Testis (tissue), 3 donors: ENCODE measurements around the gene TAF7. TPM values are rescaled to one million over a fixed set of nuclear protein-coding genes. Genes with fewer than 3 reads are reported as not detected.
A peak's percentile ranks its signal among the peaks of the same experiment; 100 is the strongest.
"Not testable (repeated sequence)": the region's sequence is repeated elsewhere in the genome, so short reads cannot be mapped to it uniquely, and the experiment has no call there.

Source experiments
- DNase-seq: peaks from one replicate; pipeline ENCODE4 v3.0.0-alpha.2; 2019
- H3K27ac ChIP-seq, 2 donors: fragments of 200-600 bp; sonication (generic); one replicate each; pipeline ENCODE4 v1.5.1; 2019
- H3K27me3 ChIP-seq: fragments of 200-600 bp; sonication (generic); one replicate; pipeline ENCODE4 v1.5.1; 2019
- H3K36me3 ChIP-seq: fragments of 200-600 bp; sonication (generic); one replicate; pipeline ENCODE4 v1.5.1; 2017; ENCODE audit warnings: low read depth; ENCODE audit errors: missing control alignments
- H3K4me1 ChIP-seq: fragments of 200-600 bp; sonication (generic); one replicate; pipeline ENCODE4 v1.5.1; 2019
- H3K4me3 ChIP-seq, 2 donors: fragments of 200-600 bp; sonication (generic); one replicate each; pipeline ENCODE4 v1.5.1; 2017 to 2019
- H3K9me3 ChIP-seq: fragments of 200-600 bp; sonication (generic); one replicate; pipeline ENCODE4 v1.5.1; 2017
- CTCF ChIP-seq, 3 experiments: fragments of 450-650 bp in 2 of 3; fragments of 200-600 bp in 1 of 3; sonication (generic) in 1 of 3; IDR thresholded peaks; one replicate each; pipeline ENCODE4 v1.5.1; 2016 to 2019; ENCODE audit warnings: antibody characterized with exemption in 3 of 3, mild to moderate bottlenecking in 2 of 3, moderate library complexity in 1 of 3
- POLR2A ChIP-seq: fragments of 450-650 bp; IDR thresholded peaks from one replicate; pipeline ENCODE4 v1.6.1; 2017; ENCODE audit warnings: antibody characterized with exemption, mild to moderate bottlenecking, moderate library complexity
- WGBS, 2 donors: methylation state at CpG; one replicate each; pipeline ENCODE4 v1.1.5; 2018; 5-methylcytosine and 5-hydroxymethylcytosine counted together
- intact Hi-C: fragments of 100-400 bp; cut with DNase I; formaldehyde crosslinking; loops from one replicate; pipeline ENCODE4 v1.15.1; 2023; ENCODE audit warnings: low total_unique reads
- polyA plus RNA-seq: library from polyadenylated mRNA; stranded (reverse); fragments of 350-450 nt; fragmentation: Illumina TruSeq; extraction: RNeasy Lipid Tissue Mini Kit (QIAGEN cat#74804); gene quantifications from one replicate; pipeline ENCODE4 v1.2.3, GENCODE V29; 2014; ENCODE audit warnings: low read depth, low replicate concordance; ENCODE audit not compliant: insufficient read depth
- total RNA-seq, 2 donors: library from RNA; depleted of rRNA; stranded (reverse); fragments of >200 nt; gene quantifications; one replicate each; pipeline ENCODE4 v1.2.3, GENCODE V29; 2016

The TAF7 gene
- total and polyA plus RNA-seq, 3 donors from 2014 or later, result 112 to 137 (median 131) TPM

DNA sequence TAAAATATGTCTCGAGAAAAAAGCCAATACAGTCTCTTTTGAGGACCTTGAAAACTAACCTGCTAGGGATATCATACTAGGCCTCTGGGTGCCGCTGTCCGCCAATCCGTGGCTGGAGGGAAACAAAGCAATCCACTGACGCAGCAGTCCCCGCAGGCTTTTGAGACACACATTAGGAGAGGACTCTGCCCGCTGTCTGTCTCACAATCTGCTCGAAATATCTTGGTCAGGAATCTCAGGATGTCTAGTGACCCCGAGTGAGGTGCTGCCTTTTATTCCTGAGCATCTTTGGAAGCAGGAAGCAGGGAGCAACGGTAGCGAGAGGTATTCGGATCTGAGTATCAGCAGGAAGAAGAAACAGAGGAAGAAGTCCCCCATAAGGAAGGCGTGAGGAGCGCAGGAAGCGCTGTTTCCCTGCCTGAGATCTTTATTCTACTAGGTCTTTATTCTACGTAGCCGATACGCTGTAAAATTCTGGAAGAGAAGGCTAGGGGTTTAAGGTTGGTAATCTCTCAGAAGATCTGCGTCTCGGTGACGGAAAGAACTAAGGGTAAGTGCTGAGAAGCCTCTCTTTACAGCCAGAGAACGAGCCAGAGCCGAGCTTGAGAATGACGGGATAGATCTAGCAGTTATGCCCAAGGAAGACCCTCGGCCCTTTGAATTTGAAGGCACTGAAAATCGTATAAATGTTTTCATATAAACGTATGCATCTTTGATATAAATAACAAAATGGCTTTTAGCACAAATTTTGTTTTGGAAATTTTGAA, 5.7 kb upstream of the TAF7 start:
- DNase-seq, result peak; percentile 88
- 9 to 13% methylated on average over 27 of the region's 27 CpGs for whole genome bisulfite sequencing, 2 donors
- H3K4me3 ChIP-seq, result peak overlapping the region; percentile 38 to 52
- H3K27ac ChIP-seq, result peak overlapping the region; percentile 72 to 73
- H3K9me3 ChIP-seq, result no peaks in the 10 kb centered on the region
- H3K27me3 ChIP-seq, result no peaks in the 10 kb centered on the region
- no peaks in the 10 kb centered on the region for H3K4me1 ChIP-seq
- H3K36me3 ChIP-seq, result no peaks in the 10 kb centered on the region
- intact Hi-C loops, result no loop called here
- TF ChIP-seq CTCF (IDR thresholded peaks at IDR 0.05) (peak; percentile 39 to 45 (median 40)), POLR2A (no peak)

DNA sequence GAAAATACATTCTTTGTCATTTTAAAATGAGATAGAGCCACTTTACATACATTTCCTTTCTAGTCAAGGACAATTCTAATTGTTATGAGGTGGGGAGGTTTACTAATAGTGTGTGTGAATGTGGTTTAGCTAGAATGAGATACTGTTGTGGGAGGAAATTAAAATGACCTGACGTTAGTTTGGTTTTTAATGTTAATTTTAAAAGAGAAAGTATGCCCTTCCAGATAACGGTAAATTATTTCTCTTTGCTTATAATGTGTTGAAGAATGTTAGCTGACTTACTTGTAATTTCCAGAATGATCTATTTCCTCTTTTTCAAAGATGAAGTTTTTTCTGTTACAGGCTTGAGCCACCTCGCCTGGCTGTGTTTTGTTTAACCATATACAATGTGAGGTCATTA, 1.7 kb upstream of the TAF7 start:
- TF ChIP-seq POLR2A (no peak), CTCF (IDR thresholded peaks at IDR 0.05) (no peak)
- intact Hi-C loops, result no loop called here
- WGBS, 2 donors, result 80 to 89% methylated on average over 3 of the region's 3 CpGs
- no peak overlapping the region for H3K4me3 ChIP-seq
- no peaks in the 10 kb centered on the region for H3K27me3 ChIP-seq
- no peak for DNase-seq
- H3K9me3 ChIP-seq, result no peaks in the 10 kb centered on the region
- no peaks in the 10 kb centered on the region for H3K4me1 ChIP-seq
- no peak overlapping the region for H3K27ac ChIP-seq
- no peaks in the 10 kb centered on the region for H3K36me3 ChIP-seq

GRCh38 chr5:141319699-141320098, 885 bp downstream of the TAF7 start:
- Histone ChIP-seq H3K9me3 (no peaks in the 10 kb centered on the region), H3K27ac (peak overlapping the region; percentile 97 to 99), H3K4me1 (no peaks in the 10 kb centered on the region), H3K27me3 (no peaks in the 10 kb centered on the region), H3K36me3 (no peaks in the 10 kb centered on the region), H3K4me3 (peak overlapping the region; percentile 84 to 91)
- TF ChIP-seq POLR2A (no peak), CTCF (IDR thresholded peaks at IDR 0.05) (no peak)
- WGBS, 2 donors, result 39 to 40% methylated on average over 5 of the region's 5 CpGs
- peak; percentile 52 for DNase-seq
- intact Hi-C loops, result no loop called here

GRCh38 chr5:141319202-141319601, 1.4 kb downstream of the TAF7 start:
- Histone ChIP-seq H3K9me3 (no peaks in the 10 kb centered on the region), H3K36me3 (no peaks in the 10 kb centered on the region), H3K4me1 (no peaks in the 10 kb centered on the region), H3K27ac (peak overlapping the region; percentile 97 to 99), H3K27me3 (no peaks in the 10 kb centered on the region), H3K4me3 (peak overlapping the region; percentile 84 to 91)
- intact Hi-C loops, result no loop called here
- WGBS, 2 donors, result 53 to 61% methylated on average over 6 of the region's 6 CpGs
- DNase-seq, result no peak
- TF ChIP-seq CTCF (IDR thresholded peaks at IDR 0.05) (no peak), POLR2A (no peak)

- intact Hi-C loops, H3K27ac ChIP-seq, H3K9me3 ChIP-seq, DNase-seq, H3K36me3 ChIP-seq, H3K4me3 ChIP-seq, H3K4me1 ChIP-seq, H3K27me3 ChIP-seq: not testable (repeated sequence)
- 80 to 81% methylated on average over 4 of the region's 4 CpGs for WGBS, 2 donors
Observed at GRCh38 chr5:141316963-141317362, 3.6 kb downstream of the TAF7 start.
